B cell (primary cell): ENCODE results near the gene POLE2. TPM values are rescaled to one million over a fixed set of nuclear protein-coding genes. Genes with fewer than 3 reads are reported as not detected.
"Not testable (repeated sequence)": the region's sequence is repeated elsewhere in the genome, so short reads cannot be mapped to it uniquely, and the experiment has no call there.

ENCODE experiments used
- ATAC-seq: fragments of 200-7000 bp; cut with Tn5 transposase; one replicate; pipeline ENCODE4 v1.10.0; 2021; ENCODE audit warnings: low read depth, mild to moderate bottlenecking, moderate number of reproducible peaks, moderate library complexity
- CTCF ChIA-PET: fragments of 350-600 bp; sonication (Branson Sonifier 250); formaldehyde crosslinking; loops from one replicate; lab custom pipeline; 2021; ENCODE audit warnings: antibody characterized with exemption, inconsistent platforms; lab: Charles Lee
- POLR2A ChIA-PET: fragments of 350-600 bp; sonication (Branson Sonifier 250); formaldehyde crosslinking; loops from one replicate; lab custom pipeline; 2021; ENCODE audit warnings: antibody characterized with exemption; lab: Charles Lee
- DNase-seq: peaks from one replicate; pipeline ENCODE4 v3.0.0; 2013
- H2AFZ ChIP-seq: 2 replicates; pipeline ENCODE4 v1.6.1; 2012; ENCODE audit warnings: mild to moderate bottlenecking, low read depth, low read length; ENCODE audit not compliant: insufficient read depth, poor library complexity, severe bottlenecking
- H3K27ac ChIP-seq, 2 donors: 1 replicate in 1 of 2; 2 replicates in 1 of 2; pipeline ENCODE4 v1.5.1; 2012 to 2013; ENCODE audit warnings: low read length in 2 of 2, mild to moderate bottlenecking in 2 of 2, moderate library complexity in 1 of 2
- H3K27me3 ChIP-seq, 4 experiments: fragments of 200-600 bp in 1 of 4; sonication (generic) in 1 of 4; replicated peaks in 1 of 4; 1 replicate in 2 of 4; 2 replicates in 2 of 4; pipeline versions ENCODE4 v1.6.1 to v1.7.0; 2013 to 2016; ENCODE audit warnings: low read length in 3 of 4, mild to moderate bottlenecking in 2 of 4, mixed read lengths in 1 of 4, moderate library complexity in 1 of 4; ENCODE audit not compliant: insufficient read depth in 4 of 4, control insufficient read depth in 3 of 4; ENCODE audit errors: control extremely low read depth in 1 of 4
- H3K36me3 ChIP-seq, 2 experiments: replicated peaks in 1 of 2; 1 replicate in 1 of 2; 2 replicates in 1 of 2; pipeline versions ENCODE4 v1.6.1 to v1.7.1; 2013; ENCODE audit warnings: low read length in 1 of 2; ENCODE audit not compliant: insufficient read depth in 2 of 2, control insufficient read depth in 1 of 2; ENCODE audit errors: control extremely low read depth in 1 of 2, extremely low read depth in 1 of 2
- H3K4me1 ChIP-seq, 2 donors: fragments of 200-600 bp in 1 of 2; sonication (generic) in 1 of 2; 1 replicate in 1 of 2; 2 replicates in 1 of 2; pipeline versions ENCODE4 v1.5.1 to v1.6.1; 2013 to 2017; ENCODE audit warnings: low read length in 2 of 2; ENCODE audit not compliant: control insufficient read depth in 2 of 2, insufficient read depth in 2 of 2
- H3K4me2 ChIP-seq: replicated peaks from 2 replicates; pipeline ENCODE3; 2012; ENCODE audit warnings: mild to moderate bottlenecking, low read depth, low read length; ENCODE audit not compliant: poor library complexity, severe bottlenecking
- H3K4me3 ChIP-seq, 5 experiments: fragments of 200-600 bp in 1 of 5; sonication (generic) in 1 of 5; 1 replicate in 3 of 5; 2 replicates in 2 of 5; pipeline versions ENCODE4 v1.5.1 to v1.7.0; 2011 to 2016; ENCODE audit warnings: low read length in 4 of 5, mild to moderate bottlenecking in 4 of 5, low read depth in 2 of 5, control low read depth in 1 of 5, moderate library complexity in 1 of 5; ENCODE audit not compliant: insufficient read depth in 1 of 5; ENCODE audit errors: control extremely low read depth in 1 of 5, extremely low read depth in 1 of 5
- H3K79me2 ChIP-seq: fragments of 200-600 bp; sonication (generic); one replicate; pipeline ENCODE4 v1.6.0; 2016; ENCODE audit warnings: low read length; ENCODE audit not compliant: control insufficient read depth, insufficient read depth
- H3K9ac ChIP-seq: fragments of 200-600 bp; sonication (generic); 2 replicates; pipeline ENCODE4 v1.6.1; 2017; ENCODE audit warnings: mild to moderate bottlenecking, low read length, moderate library complexity
- H3K9me3 ChIP-seq, 3 donors: one replicate each; pipeline versions ENCODE4 v1.6.1 to v1.7.1; 2013; ENCODE audit warnings: low read length in 2 of 3; ENCODE audit not compliant: control insufficient read depth in 2 of 3, insufficient read depth in 1 of 3; ENCODE audit errors: control extremely low read depth in 1 of 3
- H4K20me1 ChIP-seq: 2 replicates; pipeline ENCODE4 v1.6.0; 2012; ENCODE audit warnings: mild to moderate bottlenecking, low read length; ENCODE audit not compliant: insufficient read depth, control insufficient read depth, poor library complexity, severe bottlenecking
- H3K27ac Mint-ChIP-seq: one replicate; pipeline ENCODE4 v1.8.0; 2021; ENCODE audit warnings: mixed read lengths
- H3K27me3 Mint-ChIP-seq: one replicate; pipeline ENCODE4 v1.8.0; 2021; ENCODE audit warnings: mixed read lengths
- H3K4me1 Mint-ChIP-seq: one replicate; pipeline ENCODE4 v1.8.0; 2021; ENCODE audit warnings: mixed read lengths
- H3K4me3 Mint-ChIP-seq: one replicate; pipeline ENCODE4 v1.8.0; 2021; ENCODE audit warnings: mixed read lengths
- H3K9me3 Mint-ChIP-seq: one replicate; pipeline ENCODE4 v1.8.0; 2022; ENCODE audit warnings: mixed read lengths; ENCODE audit not compliant: insufficient read depth
- CTCF ChIP-seq: fragments of 200-600 bp; IDR thresholded peaks from one replicate; pipeline ENCODE4 v1.8.0; 2022; ENCODE audit warnings: antibody characterized with exemption, mild to moderate bottlenecking
- EZH2 ChIP-seq: IDR thresholded peaks from 2 replicates; pipeline ENCODE4 v1.6.1; 2012; ENCODE audit warnings: borderline replicate concordance, low read depth, mild to moderate bottlenecking, moderate library complexity, low read length; ENCODE audit not compliant: insufficient read depth, poor library complexity, severe bottlenecking
- WGBS: methylation state at CpG from one replicate; pipeline ENCODE4 v1.1.5; 2013; ENCODE audit warnings: missing lambda C conversion rate; ENCODE audit not compliant: insufficient coverage; 5-methylcytosine and 5-hydroxymethylcytosine counted together
- intact Hi-C: fragments of 100-400 bp; cut with micrococcal nuclease; formaldehyde crosslinking; loops from one replicate; pipeline ENCODE4 v1.10.0; 2022
- polyA plus RNA-seq: library from polyadenylated mRNA; depleted of rRNA; stranded (reverse); fragments of >200 nt; gene quantifications from 2 replicates; pipeline ENCODE4 v1.2.3, GENCODE V29; 2012
- total RNA-seq, 2 donors: library from RNA; stranded (reverse); fragments of 120-200 nt in 1 of 2; gene quantifications; 1 replicate in 1 of 2; 2 replicates in 1 of 2; pipeline versions ENCODE4 v1.2.3 to v1.2.4, GENCODE V29; 2013 to 2022

POLE2 gene
- total and polyA plus RNA-seq, 2 donors (not counting 1 experiment from before 2014, with no cell fraction given): 1.4 to 2.6 TPM

- Histone ChIP-seq H3K4me2 (no peak overlapping the region), H4K20me1 (no peaks in the 10 kb centered on the region), H3K27me3 (no peaks in the 10 kb centered on the region), H3K36me3 (no peaks in the 10 kb centered on the region), H3K27ac (no peak overlapping the region), H3K4me3 (no peak overlapping the region), H3K79me2 (no peaks in the 10 kb centered on the region), H3K9me3 (no peaks in the 10 kb centered on the region), H3K9ac (no peak overlapping the region), H3K4me1 (no peaks in the 10 kb centered on the region), H2AFZ (no peak overlapping the region)
- CTCF ChIA-PET: interaction anchor here (0.6 kb wide), 1 partner anchor 8 kb away, joined by 3 read pairs; no protein-coding TSS in a partner anchor
- Mint-ChIP-seq H3K4me1 (no peaks in the 10 kb centered on the region), H3K27me3 (no peaks in the 10 kb centered on the region), H3K27ac (no peak overlapping the region), H3K9me3 (no peaks in the 10 kb centered on the region), H3K4me3 (no peak overlapping the region)
- ATAC-seq: no peak
- TF ChIP-seq EZH2 (no peak), CTCF (no peak)
- DNase-seq: no peak
- no CpG with 5 or more reads among the region's 2 CpGs for WGBS
- intact Hi-C loops: no loop called here
- POLR2A ChIA-PET: no interaction called here
Observed at GRCh38 chr14:49659526-49660455, 28.2 kb downstream of the POLE2 start.

GRCh38 chr14:49657500-49657899 is 30.5 kb downstream of the POLE2 start:
- CTCF ChIA-PET: interaction anchor here (0.7 kb wide), 1 partner anchor 603 kb away, joined by 3 read pairs; no protein-coding TSS in a partner anchor
- H3K9me3 Mint-ChIP-seq, H3K27me3 ChIP-seq, H3K4me3 ChIP-seq, H3K9ac ChIP-seq, H3K36me3 ChIP-seq, H3K27me3 Mint-ChIP-seq, H3K4me2 ChIP-seq, H3K4me3 Mint-ChIP-seq, H4K20me1 ChIP-seq, H3K4me1 ChIP-seq, H2AFZ ChIP-seq, H3K79me2 ChIP-seq, intact Hi-C loops, ATAC-seq, H3K9me3 ChIP-seq, POLR2A ChIA-PET, H3K4me1 Mint-ChIP-seq, H3K27ac Mint-ChIP-seq, H3K27ac ChIP-seq, DNase-seq: not testable (repeated sequence)
- WGBS: 100% methylated on average over 2 of the region's 6 CpGs
